GM12878 (cell line): ENCODE data around the gene CTSA. TPM values are rescaled to one million over a fixed set of nuclear protein-coding genes. Genes with fewer than 3 reads are reported as not detected.

Source experiments
- ATAC-seq: fragments of 200-7000 bp; cut with Tn5 transposase; 3 replicates; pipeline ENCODE4 v1.9.1; 2020; ENCODE audit warnings: mild to moderate bottlenecking, moderate library complexity
- BruUV-seq: library from RNA; stranded (reverse); fragments of 400-500 nt; replicated peaks from 2 replicates; lab custom pipeline; 2021; lab: Mats Ljungman, UMichigan
- CTCF ChIA-PET: fragments of 300-600 bp; sonication (Branson Sonifier 250); formaldehyde crosslinking; extraction: SDS; loops from one replicate; lab custom pipeline; 2021; ENCODE audit warnings: inconsistent platforms; lab: Yijun Ruan, JAX
- POLR2A ChIA-PET: fragments of 350-600 bp; formaldehyde crosslinking; extraction: SDS; loops from one replicate; lab custom pipeline; 2021; ENCODE audit warnings: inconsistent platforms; lab: Charles Lee
- RAD21 ChIA-PET: fragments of 300-600 bp; sonication (Branson Sonifier 250); formaldehyde crosslinking; loops from one replicate; lab custom pipeline; 2023; ENCODE audit warnings: antibody characterized with exemption; ENCODE audit not compliant: unreplicated experiment; lab: Charles Lee
- SMC1A ChIA-PET: fragments of 300-600 bp; sonication (Branson Sonifier 250); formaldehyde crosslinking; loops from one replicate; lab custom pipeline; 2023; ENCODE audit not compliant: unreplicated experiment, uncharacterized antibody; lab: Charles Lee
- DNase-seq: peaks from one replicate; pipeline ENCODE4 v3.0.0-alpha.2; 2011; ENCODE audit warnings: low read depth, low spot score
- FAIRE-seq: peaks from 3 replicates; lab custom pipeline; 2011; peaks lifted over from hg19 to GRCh38; lab: Jason Lieb, UNC
- H2AFZ ChIP-seq: 2 replicates; pipeline ENCODE4 v1.6.0; 2011; ENCODE audit warnings: low read depth, low read length, control low read depth; ENCODE audit not compliant: control insufficient read depth
- H3K27ac ChIP-seq: 2 replicates; pipeline ENCODE4 v1.5.1; 2011; ENCODE audit warnings: control low read depth; ENCODE audit not compliant: control insufficient read depth, insufficient read depth
- H3K27me3 ChIP-seq, 2 experiments: replicated peaks in 1 of 2; 2 replicates each; pipeline versions ENCODE4 v1.6.0 to v1.6.1; 2011; ENCODE audit warnings: low read length in 1 of 2; ENCODE audit not compliant: control insufficient read depth in 2 of 2, insufficient read depth in 2 of 2
- H3K36me3 ChIP-seq, 2 experiments: 2 replicates each; pipeline ENCODE4 v1.5.1; 2011; ENCODE audit warnings: low read length in 1 of 2; ENCODE audit not compliant: control insufficient read depth in 2 of 2, insufficient read depth in 2 of 2
- H3K4me1 ChIP-seq: 2 replicates; pipeline ENCODE4 v1.6.1; 2011; ENCODE audit warnings: mild to moderate bottlenecking, low read length, moderate library complexity, mixed read lengths; ENCODE audit not compliant: control insufficient read depth, insufficient read depth
- H3K4me2 ChIP-seq: 2 replicates; pipeline ENCODE4 v1.6.0; 2011; ENCODE audit warnings: control low read depth; ENCODE audit not compliant: control insufficient read depth, insufficient read depth
- H3K4me3 ChIP-seq: fragments of 200-600 bp; sonication (generic); 2 replicates; pipeline ENCODE4 v1.5.1; 2016
- H3K79me2 ChIP-seq: 2 replicates; pipeline ENCODE4 v1.6.0; 2011; ENCODE audit warnings: low read length; ENCODE audit not compliant: control insufficient read depth, insufficient read depth
- H3K9ac ChIP-seq: 2 replicates; pipeline ENCODE4 v1.8.0; 2011; ENCODE audit warnings: low read length, control low read depth, mixed read lengths; ENCODE audit not compliant: control insufficient read depth, insufficient read depth
- H3K9me3 ChIP-seq: replicated peaks from 3 replicates; pipeline ENCODE4 v1.5.1; 2011; ENCODE audit warnings: mild to moderate bottlenecking, low read length; ENCODE audit not compliant: control insufficient read depth, insufficient read depth
- H4K20me1 ChIP-seq: 2 replicates; pipeline ENCODE4 v1.6.0; 2011; ENCODE audit not compliant: control insufficient read depth, insufficient read depth
- CBX5 ChIP-seq: sonication (generic); IDR thresholded peaks from 2 replicates; pipeline ENCODE4 v1.6.1; 2016; ENCODE audit warnings: low read depth, moderate library complexity, mild to moderate bottlenecking, inconsistent platforms
- E2F8 ChIP-seq: fragments of 450-650 bp; IDR thresholded peaks from 2 replicates; pipeline ENCODE4 v1.6.1; 2018; ENCODE audit warnings: mild to moderate bottlenecking, low read depth, moderate library complexity; ENCODE audit not compliant: partially characterized antibody
- ESRRA ChIP-seq: IDR thresholded peaks from 2 replicates; pipeline ENCODE4 v1.6.1; 2012; ENCODE audit warnings: mild to moderate bottlenecking, low read length, improper control_type of control experiment
- IKZF1 ChIP-seq: fragments of 450-650 bp; conservative IDR thresholded peaks from 2 replicates; pipeline ENCODE4 v1.6.1; 2017; ENCODE audit warnings: antibody characterized with exemption, mild to moderate bottlenecking
- NBN ChIP-seq: fragments of 450-650 bp; IDR thresholded peaks from 2 replicates; pipeline ENCODE4 v1.6.1; 2016
- NFYA ChIP-seq: IDR thresholded peaks from 2 replicates; pipeline ENCODE4 v1.6.1; 2011; ENCODE audit warnings: low read depth, mild to moderate bottlenecking, low read length, improper control_type of control experiment, borderline replicate concordance
- REST ChIP-seq: IDR thresholded peaks from 2 replicates; pipeline ENCODE4 v1.6.1; 2012; ENCODE audit warnings: mild to moderate bottlenecking, low read depth, low read length
- SP1 ChIP-seq: IDR thresholded peaks from one replicate; pipeline ENCODE4 v1.6.1; 2011; ENCODE audit warnings: low read depth, low read length
- SRF ChIP-seq, 2 experiments: IDR thresholded peaks; 2 replicates each; pipeline ENCODE4 v1.6.1; 2011; ENCODE audit warnings: low read depth in 2 of 2, low read length in 2 of 2, mild to moderate bottlenecking in 1 of 2, moderate library complexity in 1 of 2
- YBX1 ChIP-seq: fragments of 450-650 bp; IDR thresholded peaks from 2 replicates; pipeline ENCODE4 v1.6.1; 2016; ENCODE audit warnings: antibody characterized with exemption
- ZBTB40 ChIP-seq: fragments of 450-650 bp; IDR thresholded peaks from 2 replicates; pipeline ENCODE4 v1.6.1; 2016; ENCODE audit warnings: mild to moderate bottlenecking, moderate library complexity, borderline replicate concordance
- ZNF217 ChIP-seq: fragments of 450-650 bp; IDR thresholded peaks from 2 replicates; pipeline ENCODE4 v1.6.1; 2017; ENCODE audit warnings: antibody characterized with exemption, mild to moderate bottlenecking
- ZNF24 ChIP-seq: fragments of 450-650 bp; IDR thresholded peaks from 2 replicates; pipeline ENCODE4 v1.6.1; 2017; ENCODE audit warnings: antibody characterized with exemption, mild to moderate bottlenecking
- ZNF622 ChIP-seq: fragments of 450-650 bp; IDR thresholded peaks from 2 replicates; pipeline ENCODE4 v1.6.1; 2017; ENCODE audit warnings: mild to moderate bottlenecking, inconsistent platforms
- WGBS: methylation state at CpG from one replicate; pipeline ENCODE4 v1.1.6; 2016; ENCODE audit warnings: low lambda C conversion rate; ENCODE audit not compliant: insufficient replicate concordance, insufficient coverage; ENCODE audit errors: missing lambda C conversion rate; 5-methylcytosine and 5-hydroxymethylcytosine counted together
- in situ Hi-C: fragments of 300-500 bp; cut with MboI; formaldehyde crosslinking; loops from 9 replicates; pipeline ENCODE4 v1.14.3; 2018; ENCODE audit warnings: mixed read lengths
- intact Hi-C: fragments of 100-400 bp; cut with micrococcal nuclease; formaldehyde crosslinking; loops from one replicate; pipeline ENCODE4 v1.14.2; 2022; ENCODE audit not compliant: unreplicated experiment
- polyA plus RNA-seq, 11 experiments: library from polyadenylated mRNA; depleted of rRNA in 4 of 11; unstranded in 6 of 11; stranded (reverse) in 5 of 11; fragments of >200 nt; fragmentation: Nextera tagmentation in 4 of 11; fragmentation: Illumina TruSeq in 1 of 11; extraction: Ambion mirVana in 4 of 11; extraction: Trizol in 1 of 11; gene quantifications; 1 replicate in 1 of 11; 2 replicates in 10 of 11; pipeline versions ENCODE4 v1.2.1 to v1.2.3, GENCODE V29; 2011 to 2016; ENCODE audit warnings: inconsistent platforms in 2 of 11, missing spikeins in 2 of 11, low read depth in 1 of 11
- total RNA-seq, 4 experiments: library from RNA; depleted of rRNA in 3 of 4; stranded (reverse); fragments of >200 nt in 3 of 4; fragmentation: Illumina TruSeq in 1 of 4; extraction: Trizol in 1 of 4; gene quantifications; 2 replicates each; pipeline versions ENCODE4 v1.2.1 to v1.2.3, GENCODE V29; 2013 to 2021

CTSA gene
- total and polyA plus RNA-seq, 10 of the 15 experiments (the other 5 are each of a cell fraction or from before 2014, with no cell fraction given), result 7.1 to 67.0 (median 36.2) TPM

- TF ChIP-seq E2F8 (no peak), ZBTB40 (no peak), SP1 (no peak), ZNF622 (no peak)
Measured at GRCh38 chr20:45940469-45940868, 49.3 kb downstream of the CTSA start (continued).

GRCh38 chr20:45943613-45944012, 52.5 kb downstream of the CTSA start:
- Histone ChIP-seq H4K20me1 (no peaks in the 10 kb centered on the region), H3K27ac (no peak overlapping the region), H3K9me3 (no peaks in the 10 kb centered on the region), H3K36me3 (peaks cover 28 to 49% of the 10 kb centered on the region in 2 experiments), H3K4me2 (no peak overlapping the region), H3K4me3 (no peak overlapping the region), H3K9ac (no peak overlapping the region), H3K4me1 (peaks cover 3% of the 10 kb centered on the region; the same call in 1 of the 2 replicates), H3K79me2 (no peaks in the 10 kb centered on the region), H2AFZ (no peak overlapping the region), H3K27me3 (no peaks in the 10 kb centered on the region)
- in situ Hi-C loops (no loop called here), intact Hi-C loops (no loop called here)
- ATAC-seq (no peak), FAIRE-seq (no peak), DNase-seq (no peak)
- WGBS, result 88% methylated on average over 6 of the region's 6 CpGs
- RAD21 ChIA-PET, result no interaction called here
- CTCF ChIA-PET, result interaction anchor here (2.2 to 8.0 kb wide), 2 partner anchors 26 to 144 kb away, joined by 7 to 33 read pairs; no protein-coding TSS in a partner anchor
- POLR2A ChIA-PET, result interaction anchor here (0.6 to 1.4 kb wide), 4 partner anchors 9 to 27 kb away, joined by 3 to 4 read pairs (median 3); no protein-coding TSS in a partner anchor
- BruUV-seq, result no TSS peak
- SMC1A ChIA-PET, result interaction anchor here (1.3 kb wide), 1 partner anchor 9 kb away, joined by 4 read pairs; no protein-coding TSS in a partner anchor
- TF ChIP-seq CBX5 (no peak), ZNF24 (no peak), ESRRA (no peak), IKZF1 (no peak), YBX1 (no peak), SRF (IDR thresholded peaks at IDR 0.05; ENCODE audit: low read depth in 2 of 2, low read length in 2 of 2) (no peak), NFYA (no peak), NBN (no peak), REST (no peak), ZNF217 (no peak)
